Large intestine (tissue), 3 donors: ENCODE data around the gene CRYBG3. TPM values are rescaled to one million over a fixed set of nuclear protein-coding genes. Genes with fewer than 3 reads are reported as not detected.
"Not testable (repeated sequence)": the region's sequence is repeated elsewhere in the genome, so short reads cannot be mapped to it uniquely, and the experiment has no call there.

Source experiments
- DNase-seq, 2 donors: peaks; one replicate each; pipeline versions ENCODE4 v3.0.0 to v3.0.0-alpha.2; 2013
- H3K27ac ChIP-seq: one replicate; pipeline ENCODE4 v1.5.1; 2013; ENCODE audit warnings: low read length
- H3K27me3 ChIP-seq: 2 replicates; pipeline ENCODE4 v1.6.1; 2013; ENCODE audit warnings: low read length; ENCODE audit not compliant: control insufficient read depth, insufficient read depth
- H3K36me3 ChIP-seq: 2 replicates; pipeline ENCODE4 v1.6.1; 2013; ENCODE audit warnings: low read length; ENCODE audit not compliant: control insufficient read depth, insufficient read depth
- H3K4me1 ChIP-seq: one replicate; pipeline ENCODE4 v1.6.1; 2013; ENCODE audit warnings: low read length; ENCODE audit not compliant: control insufficient read depth, insufficient read depth
- H3K4me3 ChIP-seq: one replicate; pipeline ENCODE4 v1.5.1; 2013; ENCODE audit warnings: low read length
- H3K9me3 ChIP-seq: one replicate; pipeline ENCODE4 v1.6.1; 2013; ENCODE audit warnings: mild to moderate bottlenecking, low read depth, low read length, moderate library complexity; ENCODE audit not compliant: control insufficient read depth
- WGBS: methylation state at CpG from one replicate; pipeline ENCODE4 v1.1.5; 2013; ENCODE audit warnings: low lambda C conversion rate; ENCODE audit not compliant: insufficient coverage; 5-methylcytosine and 5-hydroxymethylcytosine counted together
- polyA plus RNA-seq: library from polyadenylated mRNA; unstranded; fragments of 120-200 nt; gene quantifications from one replicate; pipeline ENCODE4 v1.2.1, GENCODE V29; 2013

The CRYBG3 gene
- polyA plus RNA-seq, 1 donor, result 8.9 TPM

GRCh38 chr3:97895216-97895615 lies 73.4 kb downstream of the CRYBG3 start:
- peaks cover 5% of the 10 kb centered on the region for H3K36me3 ChIP-seq
- no CpG with 5 or more reads among the region's 3 CpGs for WGBS
- DNase-seq, result no peak

GRCh38 chr3:97896129-97896528 lies 74.3 kb downstream of the CRYBG3 start:
- no peak for DNase-seq
- Histone ChIP-seq H3K4me3 (no peak overlapping the region), H3K27ac (no peak overlapping the region), H3K4me1 (no peaks in the 10 kb centered on the region), H3K36me3 (peaks cover 5% of the 10 kb centered on the region), H3K27me3 (no peaks in the 10 kb centered on the region), H3K9me3 (no peaks in the 10 kb centered on the region)
- 100% methylated on average over 1 of the region's 1 CpG for WGBS

More at GRCh38 chr3:97895216-97895615, 73.4 kb downstream of the CRYBG3 start:
- H3K27ac ChIP-seq, result no peak overlapping the region
- H3K4me1 ChIP-seq, result no peaks in the 10 kb centered on the region
- H3K4me3 ChIP-seq, result no peak overlapping the region
- H3K27me3 ChIP-seq, result no peaks in the 10 kb centered on the region
- H3K9me3 ChIP-seq, result no peaks in the 10 kb centered on the region

- Histone ChIP-seq H3K27ac (no peak overlapping the region), H3K9me3 (no peaks in the 10 kb centered on the region), H3K4me1 (peaks cover 3% of the 10 kb centered on the region), H3K27me3 (no peaks in the 10 kb centered on the region), H3K36me3 (peaks cover 5% of the 10 kb centered on the region), H3K4me3 (no peak overlapping the region)
- DNase-seq, result no peak
- no CpG with 5 or more reads among the region's 3 CpGs for WGBS
These were observed 74.7 kb downstream of the CRYBG3 start for GRCh38 chr3:97896547-97896946.

- no peak overlapping the region for H3K27ac ChIP-seq
- no peaks in the 10 kb centered on the region for H3K27me3 ChIP-seq
- no peaks in the 10 kb centered on the region for H3K36me3 ChIP-seq
- no peaks in the 10 kb centered on the region for H3K9me3 ChIP-seq
- peaks cover 4% of the 10 kb centered on the region for H3K4me1 ChIP-seq
- DNase-seq, result no peak
- H3K4me3 ChIP-seq, result no peak overlapping the region
These were observed 77.5 kb downstream of the CRYBG3 start for GRCh38 chr3:97899331-97899730.

- Histone ChIP-seq H3K4me3 (no peak overlapping the region), H3K27ac (no peak overlapping the region), H3K4me1 (peaks cover 4% of the 10 kb centered on the region), H3K9me3 (no peaks in the 10 kb centered on the region), H3K36me3 (no peaks in the 10 kb centered on the region), H3K27me3 (no peaks in the 10 kb centered on the region)
- no CpG with 5 or more reads among the region's 4 CpGs for WGBS
- DNase-seq, result peak in 1 of 2 donors; percentile 19
These were observed 79.8 kb downstream of the CRYBG3 start for GRCh38 chr3:97901313-97902248.

GRCh38 chr3:97909830-97910229 lies 88.0 kb downstream of the CRYBG3 start:
- H3K4me3 ChIP-seq, H3K27me3 ChIP-seq, H3K36me3 ChIP-seq, H3K27ac ChIP-seq, H3K9me3 ChIP-seq, H3K4me1 ChIP-seq, DNase-seq: not testable (repeated sequence)
- WGBS, result no CpG with 5 or more reads among the region's 3 CpGs

- H3K4me1 ChIP-seq, H3K4me3 ChIP-seq, H3K27ac ChIP-seq, H3K36me3 ChIP-seq, DNase-seq, H3K9me3 ChIP-seq, H3K27me3 ChIP-seq: not testable (repeated sequence)
- WGBS, result no CpG with 5 or more reads among the region's 24 CpGs
These were observed 88.5 kb downstream of the CRYBG3 start for GRCh38 chr3:97910236-97910831.

GRCh38 chr3:97910931-97911351 lies 89.1 kb downstream of the CRYBG3 start:
- Histone ChIP-seq H3K27ac (no peak overlapping the region), H3K27me3 (no peaks in the 10 kb centered on the region), H3K4me1 (no peaks in the 10 kb centered on the region), H3K9me3 (no peaks in the 10 kb centered on the region), H3K36me3 (peaks cover 12% of the 10 kb centered on the region), H3K4me3 (no peak overlapping the region)
- no peak for DNase-seq
- no CpG with 5 or more reads among the region's 3 CpGs for WGBS

GRCh38 chr3:97911459-97911858 lies 89.6 kb downstream of the CRYBG3 start:
- Histone ChIP-seq H3K27me3 (no peaks in the 10 kb centered on the region), H3K36me3 (peaks cover 16% of the 10 kb centered on the region), H3K4me3 (no peak overlapping the region), H3K27ac (no peak overlapping the region), H3K4me1 (no peaks in the 10 kb centered on the region), H3K9me3 (no peaks in the 10 kb centered on the region)
- DNase-seq, result no peak
- WGBS, result no CpG with 5 or more reads among the region's 3 CpGs

GRCh38 chr3:97914388-97914787 lies 92.6 kb downstream of the CRYBG3 start:
- Histone ChIP-seq H3K9me3 (no peaks in the 10 kb centered on the region), H3K36me3 (peaks cover 22% of the 10 kb centered on the region), H3K27me3 (no peaks in the 10 kb centered on the region), H3K4me3 (no peak overlapping the region), H3K4me1 (no peaks in the 10 kb centered on the region), H3K27ac (no peak overlapping the region)
- WGBS, result no CpG with 5 or more reads among the region's 2 CpGs
- no peak for DNase-seq
